Limb (tissue), 2 donors: ENCODE results near the gene THPO.

Experiments used
- DNase-seq, 2 donors: peaks; one replicate each; pipeline ENCODE4 v3.0.0-alpha.2; 2016; ENCODE audit errors: extremely low spot score in 2 of 2

THPO gene

DNA sequence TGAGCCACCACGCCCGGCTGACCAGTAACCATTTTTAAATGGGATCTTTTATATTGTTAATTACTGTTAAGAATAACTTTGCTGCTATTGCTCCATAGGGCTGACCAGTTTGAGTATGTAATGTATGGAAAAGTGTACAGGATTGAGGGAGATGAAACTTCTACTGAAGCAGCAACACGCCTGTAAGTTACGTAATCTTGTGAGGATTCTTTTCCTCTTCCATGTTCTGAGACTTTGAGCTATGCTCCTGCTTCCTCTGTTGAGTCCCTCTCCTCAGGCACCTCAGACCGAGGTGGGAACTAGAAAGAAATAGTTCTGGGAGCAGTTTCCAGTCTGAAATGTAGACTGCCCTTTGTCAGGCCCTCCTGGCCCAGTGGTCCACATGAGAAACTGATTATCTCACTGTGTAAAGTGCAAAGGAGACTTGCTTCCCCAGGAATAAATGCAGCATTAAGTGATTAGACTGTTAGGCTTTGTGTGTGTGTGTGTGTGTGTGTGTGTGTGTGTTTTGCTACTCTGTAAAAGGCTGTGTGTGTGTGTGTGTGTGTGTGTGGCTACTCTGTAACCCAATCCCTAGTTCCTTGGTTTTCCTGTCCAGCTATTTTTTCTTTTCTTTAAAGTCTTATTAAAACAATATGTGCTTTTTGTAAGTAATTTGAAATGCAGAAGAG, 11.3 kb downstream of the THPO start:
- DNase-seq: peak in 1 of 2 donors; percentile 43

DNA sequence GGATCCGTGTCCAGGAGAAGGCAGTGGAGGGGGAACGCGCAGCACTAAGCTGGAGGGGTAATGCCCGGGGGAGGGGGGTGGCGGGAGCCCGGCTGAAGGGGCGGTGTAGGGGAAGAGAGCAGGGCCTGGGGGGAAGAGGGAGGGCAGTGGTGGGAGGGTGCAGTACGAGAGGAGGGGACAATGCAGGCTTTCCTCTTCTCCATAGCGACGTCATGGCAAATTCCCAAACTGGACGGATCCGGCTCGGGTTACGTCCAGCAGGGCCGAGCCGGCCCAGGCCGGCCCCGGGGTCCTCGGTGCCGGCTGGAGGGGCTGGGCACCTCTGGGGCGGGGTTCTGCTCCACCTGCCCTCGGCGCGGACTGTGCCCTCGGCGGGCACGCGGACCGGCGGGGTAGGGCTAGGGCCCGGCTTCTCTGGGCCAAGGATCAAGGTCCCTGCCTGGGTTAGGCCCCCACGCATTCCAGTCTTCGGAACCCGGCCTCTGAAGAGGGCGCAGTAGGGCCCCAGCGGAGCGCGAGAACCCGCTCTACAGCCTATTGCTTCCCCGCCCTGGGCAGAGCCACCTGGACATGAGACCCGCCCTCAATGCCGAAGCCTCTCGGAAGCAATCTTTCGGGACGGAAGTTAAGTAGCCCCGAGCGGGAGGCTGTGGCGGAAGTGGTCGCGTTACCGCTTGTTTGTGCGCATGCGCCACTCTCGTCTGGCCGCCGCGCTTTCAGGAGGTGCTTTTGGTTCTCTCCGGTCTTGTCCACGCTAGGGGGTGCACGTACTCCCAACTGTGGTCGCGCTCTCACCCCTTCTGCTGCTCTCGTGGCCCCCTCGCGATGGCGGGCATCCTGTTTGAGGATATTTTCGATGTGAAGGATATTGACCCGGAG, 15.1 kb downstream of the THPO start:
- DNase-seq: peak; percentile 96 to 98

DNA sequence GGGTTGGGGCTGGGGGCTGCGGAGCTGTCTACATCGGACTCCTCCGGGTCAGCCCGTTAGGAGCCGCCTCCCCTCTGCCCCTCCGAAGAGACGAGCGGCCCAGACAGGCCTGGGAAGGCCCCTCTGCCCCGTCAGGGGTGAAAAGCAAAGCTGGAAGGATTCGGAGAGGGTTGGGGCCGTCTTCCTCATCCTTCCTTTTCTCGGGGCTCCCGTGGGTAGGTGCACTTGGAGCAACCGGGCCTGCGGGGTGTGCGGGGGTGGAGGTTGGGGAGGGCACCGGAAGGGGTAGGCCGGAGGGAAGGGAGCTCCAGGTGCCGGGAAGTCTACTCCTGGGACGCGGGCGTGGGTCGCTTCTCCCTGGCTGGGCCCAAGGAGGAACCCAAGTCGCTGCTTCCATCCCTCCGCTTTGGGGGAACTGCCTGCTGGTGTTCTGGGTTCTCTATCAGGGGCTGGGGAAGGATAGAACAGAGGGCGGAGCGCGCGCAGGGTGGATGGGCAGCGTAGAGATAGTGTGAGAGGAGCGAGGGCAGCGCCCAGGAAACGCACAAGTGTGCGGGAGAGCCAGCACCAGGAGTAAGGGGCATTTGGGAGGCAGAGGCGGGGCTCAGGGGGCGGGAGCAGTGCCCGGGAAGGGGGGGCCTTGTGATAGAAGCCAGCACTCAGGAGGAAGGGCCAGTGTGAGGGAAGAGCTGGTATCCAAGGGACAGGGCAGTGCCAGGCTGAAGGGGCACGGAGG, 15.9 kb downstream of the THPO start:
- DNase-seq: peak in 1 of 2 donors; percentile 82

DNA sequence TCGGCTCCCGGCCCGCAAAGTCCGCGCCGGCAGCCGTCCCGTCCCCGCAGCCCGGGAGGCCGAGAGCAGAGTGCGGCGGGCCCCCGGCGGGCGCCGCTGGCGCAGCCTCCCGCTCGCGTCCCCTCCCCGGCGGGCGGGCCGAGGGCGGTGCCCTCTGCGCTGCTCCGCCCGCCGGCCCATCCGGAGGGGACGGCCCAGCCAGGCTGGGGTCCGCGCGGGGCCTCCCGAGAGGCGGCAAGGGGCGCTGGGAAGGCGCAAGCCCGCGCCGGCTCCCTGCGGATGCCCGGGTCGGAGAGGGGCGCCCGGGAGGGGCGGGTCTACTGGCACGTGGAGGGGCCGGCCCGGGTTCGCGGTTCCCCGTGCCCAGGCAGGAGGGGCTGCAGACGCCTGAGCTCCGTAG, 16.5 kb downstream of the THPO start, which contains the start of the genes CLCN2 and POLR2H:
CLCN2 (minus strand) TSS at position 74 of the 400 bp plus-strand sequence. CDS start 126 bp downstream, outside the sequence.
POLR2H (plus strand) TSS at position 179 of the 400 bp plus-strand sequence. CDS start 1,783 bp downstream, outside the sequence.
- DNase-seq: no peak

DNA sequence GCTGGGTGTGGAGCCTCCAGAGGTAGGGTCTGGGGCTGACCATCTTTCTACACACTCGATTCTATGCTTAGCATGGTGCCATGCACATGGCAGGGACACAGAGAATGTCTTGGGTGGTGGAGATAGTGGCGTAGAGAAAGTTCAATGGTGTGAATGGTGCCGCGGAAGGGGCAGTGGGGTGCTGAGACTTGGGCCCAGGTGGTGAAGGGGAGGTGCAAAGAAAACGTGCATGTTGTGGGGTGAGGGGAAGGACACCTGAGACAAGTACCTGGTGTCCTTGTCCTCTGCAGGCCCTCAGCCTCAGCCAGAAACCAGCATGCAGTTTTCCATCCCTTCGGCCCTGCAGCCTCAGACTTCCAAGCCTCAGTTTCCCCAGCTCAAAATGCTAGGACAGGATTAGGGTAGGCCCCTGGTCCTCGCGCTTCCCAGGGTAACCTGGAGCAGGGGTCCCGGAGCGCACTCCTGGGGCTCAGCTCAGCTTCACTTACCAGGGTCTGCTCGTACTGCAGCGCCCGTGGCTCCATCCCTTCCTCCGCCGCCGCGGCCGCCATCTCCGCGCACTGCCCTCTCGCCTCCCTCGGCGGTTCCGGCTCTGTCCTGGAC, 17.0 kb downstream of the THPO start:
- peak in 1 of 2 donors; percentile 32 for DNase-seq

DNA sequence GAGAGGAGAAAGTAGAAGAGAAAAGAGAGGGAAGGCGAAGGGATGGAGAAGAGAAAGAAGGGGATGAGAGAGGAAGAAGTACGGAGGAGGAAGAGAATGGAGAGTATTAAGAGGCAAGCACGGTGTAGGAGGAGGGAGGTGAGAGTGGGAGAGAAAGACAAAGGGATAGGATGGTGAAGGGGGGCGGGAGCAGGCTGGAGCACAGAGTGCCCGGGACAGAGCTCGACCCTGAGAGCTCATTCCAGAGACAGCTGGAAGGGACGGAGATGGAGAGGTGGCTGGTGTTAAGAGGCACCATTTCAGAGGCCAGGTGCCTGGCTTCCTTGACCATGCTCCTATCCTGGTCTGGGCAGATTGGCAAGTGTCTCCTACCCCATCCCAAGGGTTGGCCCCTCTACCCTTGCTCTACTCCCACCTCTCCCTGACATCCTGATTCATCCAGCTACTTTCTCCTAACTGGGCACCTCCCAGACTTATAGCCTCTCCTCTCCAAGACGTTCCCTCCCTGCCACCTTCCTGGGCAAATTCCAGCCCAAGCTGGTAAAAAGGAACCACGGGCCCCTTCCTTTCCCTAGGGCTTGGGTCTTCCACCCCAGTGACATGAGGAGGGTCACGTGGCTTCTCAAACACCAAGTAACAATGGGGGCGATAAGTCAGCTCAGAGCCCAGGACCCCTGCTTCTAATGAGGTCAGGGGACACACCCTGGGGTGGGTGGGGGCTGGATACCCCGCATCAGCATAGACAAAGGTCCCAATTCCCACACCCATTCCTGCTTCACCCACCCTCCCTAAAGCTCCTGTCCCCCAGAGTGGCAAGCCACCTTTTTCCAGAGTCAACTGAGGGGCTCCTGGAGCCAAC, 17.7 kb downstream of the THPO start:
- peak in 1 of 2 donors; percentile 34 for DNase-seq

DNA sequence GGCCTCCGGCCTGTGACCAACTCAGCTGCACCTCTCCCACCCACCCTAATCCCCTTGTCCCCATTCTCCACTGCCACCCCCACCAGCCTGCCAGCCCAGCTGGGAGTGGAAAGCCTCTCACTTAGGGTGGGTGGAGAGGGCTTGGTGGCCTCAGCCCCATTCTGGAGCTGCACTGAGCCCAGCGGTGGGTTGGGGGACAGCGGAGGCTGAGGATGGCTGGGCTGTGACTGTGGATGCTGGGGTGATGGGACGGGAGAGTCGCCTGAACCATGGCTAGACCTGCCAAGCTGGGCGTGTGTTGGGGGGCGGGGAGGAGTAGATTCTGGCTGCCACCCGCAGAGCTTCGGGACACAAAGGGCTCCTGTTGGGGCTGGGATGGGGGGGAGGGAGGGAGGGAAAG, 18.4 kb downstream of the THPO start:
- peak in 1 of 2 donors; percentile 41 for DNase-seq

DNA sequence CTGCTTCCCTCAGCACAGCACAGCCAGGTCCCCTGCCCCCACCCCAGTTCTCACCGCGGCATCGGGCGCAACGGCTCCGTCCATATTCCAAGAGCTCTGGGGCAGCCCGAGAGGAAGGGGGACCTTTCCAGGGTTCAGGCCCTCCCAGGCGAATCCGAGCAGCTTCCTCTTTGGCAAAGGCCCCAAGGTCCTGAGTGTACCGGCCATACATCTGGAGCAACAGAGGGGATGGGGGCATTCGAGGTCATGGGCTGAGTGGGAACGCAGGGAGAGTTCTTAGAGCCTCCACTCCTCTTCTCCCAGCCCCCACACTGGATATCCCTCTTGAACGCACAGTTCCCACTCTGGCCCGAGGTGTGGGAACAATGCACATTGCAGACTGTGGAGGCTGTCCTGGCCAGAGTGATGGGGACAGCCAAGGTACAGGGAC, 19.1 kb downstream of the THPO start:
- DNase-seq: no peak

DNA sequence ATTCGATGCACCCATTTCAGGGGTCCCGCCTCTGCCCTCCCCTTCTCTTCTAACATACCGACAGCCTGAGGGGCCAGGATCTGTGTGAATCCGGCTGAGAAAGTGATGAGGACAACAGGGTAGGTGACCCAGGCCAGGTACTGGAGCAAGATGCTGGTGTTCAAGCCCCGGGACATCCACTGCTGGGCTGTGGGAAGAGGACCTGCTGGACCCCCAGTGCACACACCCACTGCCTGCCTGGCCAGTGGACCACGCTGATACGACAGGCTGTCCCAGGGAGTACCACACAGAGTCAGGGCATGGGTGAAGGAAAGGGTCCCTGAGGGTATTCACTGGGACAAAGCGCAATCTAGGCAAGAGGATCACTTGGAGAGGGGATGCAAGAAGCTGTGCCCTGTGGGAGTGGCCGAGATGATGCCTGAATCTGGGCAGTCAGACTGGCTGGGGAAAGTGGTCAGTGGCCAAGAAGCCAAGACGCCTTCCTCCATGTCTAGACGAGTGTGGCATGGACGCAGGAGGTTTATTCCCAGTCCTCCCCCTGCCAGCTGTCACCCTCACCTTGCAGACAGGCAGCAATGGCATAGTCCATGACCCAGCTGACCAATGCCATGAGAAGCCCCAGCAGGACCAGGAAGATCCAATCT, 19.8 kb downstream of the THPO start:
- no peak for DNase-seq

DNA sequence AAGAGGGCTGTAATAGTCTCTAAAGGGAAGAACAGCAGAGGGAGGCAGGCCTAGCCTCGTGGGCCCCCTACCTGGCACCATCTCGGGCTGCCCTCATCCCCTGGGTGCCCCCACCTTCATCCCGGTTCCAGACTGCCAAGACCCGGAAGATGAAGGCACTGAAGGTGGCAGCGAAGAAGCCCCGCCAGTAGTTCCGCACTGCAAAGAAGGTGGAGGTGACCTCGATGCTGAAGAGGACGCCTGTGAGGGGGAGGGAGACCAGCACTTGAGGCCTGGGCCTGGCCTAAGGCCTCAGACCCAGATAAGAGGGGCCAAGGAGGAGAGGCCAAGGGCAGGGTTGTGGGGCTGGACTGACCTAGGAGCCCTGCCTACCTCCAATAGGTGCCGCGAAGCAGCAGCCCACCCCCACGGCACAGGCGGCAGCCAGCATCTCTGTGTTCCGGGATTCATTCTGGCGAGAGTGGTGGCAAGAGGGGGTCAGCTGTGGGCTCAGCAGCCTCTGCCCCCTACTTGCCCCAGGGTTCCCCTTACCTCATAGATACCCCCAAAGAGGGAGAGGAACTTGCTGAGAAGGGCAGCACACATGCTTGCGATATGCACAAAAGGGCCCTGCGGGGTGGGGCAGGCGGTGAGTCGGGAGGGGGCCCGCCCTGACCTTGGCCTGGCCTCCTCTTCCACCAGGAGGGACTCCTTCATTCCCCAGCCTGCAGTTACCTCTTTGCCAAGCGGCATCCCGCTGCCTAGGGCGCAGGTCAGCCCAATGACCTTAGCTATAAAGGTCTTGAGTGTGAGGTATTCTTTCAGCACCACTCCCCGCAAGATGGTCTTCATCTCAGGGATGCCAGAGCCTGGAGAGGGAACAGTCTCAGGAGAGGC, 20.5 kb downstream of the THPO start:
- no peak for DNase-seq

DNA sequence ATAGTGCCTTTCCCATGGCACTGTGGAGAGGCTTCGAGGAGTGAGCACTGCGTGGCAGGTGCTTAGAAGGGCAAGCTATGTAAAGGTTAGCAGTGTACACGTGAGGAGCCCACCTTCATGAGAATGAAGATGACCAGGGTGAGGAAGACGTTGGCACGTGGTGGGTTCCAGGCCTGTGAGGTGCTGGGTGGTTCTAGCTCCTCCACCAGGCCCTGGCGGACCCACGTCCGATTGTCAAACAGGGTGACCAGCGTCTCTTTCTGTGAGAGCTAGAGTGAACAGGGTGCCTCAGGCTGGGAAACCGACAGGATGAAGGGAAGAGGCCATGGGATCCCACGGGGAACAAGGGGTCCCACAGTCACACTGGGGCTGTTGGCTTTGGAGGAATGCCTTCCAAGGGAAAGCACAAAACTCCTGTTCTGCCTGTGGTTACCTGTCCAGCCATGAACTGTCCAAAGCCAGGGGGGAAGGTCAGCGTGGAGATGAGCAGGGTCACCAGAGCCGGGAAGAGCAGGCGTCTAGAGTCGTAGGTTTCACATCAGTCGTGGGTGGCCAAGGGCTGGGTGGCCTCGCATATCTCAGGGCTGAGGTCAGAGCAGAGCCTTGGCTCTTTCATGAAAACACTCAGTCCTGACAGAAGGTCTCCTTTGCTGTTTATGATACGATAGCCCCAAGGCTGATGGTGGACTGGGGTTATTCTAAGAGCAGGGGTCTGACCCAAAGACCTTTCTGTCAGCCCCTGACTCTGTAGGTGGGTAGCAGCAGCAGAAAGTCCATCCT, 22.6 kb downstream of the THPO start:
- no peak for DNase-seq

DNA sequence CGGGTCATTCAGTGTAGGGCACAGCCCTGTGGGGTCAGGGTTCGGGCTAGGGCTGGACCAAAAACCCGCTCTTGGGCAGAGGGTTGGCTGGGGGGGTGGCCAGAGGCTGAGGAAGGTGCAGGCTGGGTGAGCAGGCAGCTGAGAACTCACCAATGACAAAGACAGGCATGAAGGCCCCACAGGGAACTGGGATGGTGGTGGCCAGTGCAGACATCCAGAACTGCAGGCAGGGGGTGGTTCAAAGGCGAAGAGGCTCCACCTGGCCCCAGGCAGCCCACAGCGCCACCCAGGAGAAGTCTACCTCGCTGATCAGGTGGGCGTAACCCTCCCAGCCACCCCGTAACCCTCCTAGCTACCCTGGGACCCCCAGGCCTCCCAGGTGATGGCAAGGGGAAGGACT, 23.3 kb downstream of the THPO start:
- DNase-seq: no peak

DNA sequence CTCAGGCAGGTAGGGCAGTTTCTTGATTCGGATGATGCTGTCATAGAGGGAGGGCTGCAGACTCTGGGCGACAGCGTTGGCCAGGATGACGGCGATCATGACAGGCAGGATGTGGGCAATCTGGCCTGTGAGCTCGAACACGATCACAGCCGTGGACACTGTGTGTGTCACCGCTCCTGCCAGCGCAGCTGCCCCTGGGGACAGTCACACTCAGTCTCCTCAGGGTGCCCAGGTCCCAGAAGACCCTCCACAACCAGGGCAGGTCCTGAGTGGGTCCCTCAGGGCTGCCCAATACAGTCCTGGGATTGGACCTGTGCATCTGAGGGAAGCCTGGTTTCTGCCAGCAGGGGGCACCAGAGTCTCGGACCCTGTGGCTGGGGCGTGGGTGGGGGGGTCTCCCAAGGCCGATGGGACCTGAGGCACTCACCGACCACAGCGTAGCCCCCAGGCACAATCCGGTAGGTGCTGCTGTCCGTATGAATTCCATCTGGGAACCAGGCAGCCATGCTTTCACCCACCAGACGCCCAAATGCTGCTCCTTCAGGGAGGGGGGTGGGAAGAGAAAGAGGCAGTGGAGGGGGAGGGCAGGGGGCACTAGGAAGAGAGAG, 23.8 kb downstream of the THPO start:
- peak in 1 of 2 donors; percentile 75 for DNase-seq

DNA sequence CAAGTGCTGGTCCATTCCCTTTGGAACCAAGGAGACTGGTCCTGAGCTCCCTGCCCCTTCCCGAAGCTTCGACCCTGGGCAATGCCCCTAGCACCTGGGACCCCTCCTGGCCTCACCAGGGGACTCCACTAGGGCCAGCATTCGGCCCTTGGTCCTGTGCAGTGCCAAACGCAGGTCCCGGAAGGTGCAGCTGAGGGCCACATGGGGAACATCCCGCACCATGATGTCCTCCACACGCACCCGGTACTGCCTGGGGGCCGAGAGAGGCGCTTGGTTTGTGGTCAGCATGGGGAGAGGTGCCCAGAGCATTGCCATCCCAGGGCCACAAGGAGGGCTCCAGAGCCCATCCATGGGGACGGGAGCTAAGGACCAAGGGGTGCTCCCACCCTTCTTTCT, 24.5 kb downstream of the THPO start:
- DNase-seq: no peak

DNA sequence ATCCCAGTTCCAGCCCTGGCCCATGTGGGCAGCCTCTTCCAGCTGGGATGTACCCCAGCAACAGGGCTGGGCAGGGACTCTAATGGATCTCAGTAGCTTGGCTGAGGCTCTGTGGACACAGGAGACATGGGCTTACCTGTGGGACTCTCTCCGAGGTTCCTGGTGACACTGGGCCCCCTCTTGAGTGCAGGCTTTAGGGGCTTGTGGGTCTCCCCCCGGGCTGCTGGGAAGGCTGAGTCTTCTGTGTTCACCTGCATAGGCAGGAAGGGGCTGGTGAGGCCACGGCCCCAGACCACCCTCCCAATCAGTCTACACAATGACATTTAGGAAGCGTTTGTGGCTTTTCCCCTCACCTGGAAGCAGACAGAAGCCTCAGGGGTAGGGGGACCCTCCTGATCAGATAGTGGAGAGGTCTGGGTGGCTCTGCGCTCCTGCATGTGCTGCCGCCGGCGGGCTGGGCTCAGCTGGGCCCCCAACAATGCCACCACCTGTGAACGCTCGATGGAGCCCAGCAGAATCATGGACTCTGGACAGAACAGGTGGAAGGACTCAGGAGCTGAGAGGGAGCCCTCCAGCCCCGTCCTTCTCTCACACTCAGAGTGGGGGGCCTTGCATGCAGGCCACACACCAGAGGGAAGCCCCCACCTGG, 25.0 kb downstream of the THPO start:
- DNase-seq: no peak

DNA sequence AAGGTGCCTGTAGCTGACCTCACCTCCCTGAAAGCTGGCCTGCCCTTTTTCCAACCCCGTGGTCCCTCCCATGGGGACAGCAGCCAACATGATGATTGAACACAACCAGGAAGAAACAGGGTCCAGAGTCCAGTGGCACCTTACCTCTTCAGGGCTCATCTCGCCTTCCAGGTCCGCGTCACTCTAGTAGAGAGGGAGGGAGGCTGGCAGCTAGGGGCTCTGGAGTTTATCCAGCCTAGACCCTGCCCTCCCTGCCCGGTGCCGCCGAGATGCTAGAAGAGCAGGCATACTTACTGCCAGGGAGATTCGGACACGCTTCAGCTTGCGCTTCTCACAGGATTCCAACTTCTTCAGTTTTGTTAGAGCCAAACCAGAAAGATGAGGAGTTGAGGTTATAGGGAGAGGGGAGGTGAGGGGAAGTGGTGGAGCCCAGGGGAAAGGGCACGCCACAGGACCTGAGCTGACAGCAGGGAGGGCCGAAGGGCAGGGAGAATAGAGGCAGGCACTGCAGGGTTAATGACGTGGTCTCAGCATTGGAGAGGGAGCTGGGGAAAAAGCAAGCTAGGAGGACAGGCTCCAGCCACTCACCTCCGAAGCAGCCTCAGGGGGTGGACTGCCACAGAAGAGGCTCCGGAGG, 25.7 kb downstream of the THPO start:
- no peak for DNase-seq
